Heart left ventricle (tissue), 13 donors: Measurements from ENCODE around the gene LIMD2.

ENCODE experiments used
- CTCF ChIP-seq, 12 donors: fragments of 200-600 bp; sonication (generic) in 4 of 12; IDR thresholded peaks; one replicate each; pipeline versions ENCODE4 v1.5.0 to v1.8.0; 2018 to 2022; ENCODE audit warnings: antibody characterized with exemption in 12 of 12, mild to moderate bottlenecking in 5 of 12
- POLR2A ChIP-seq, 2 donors: fragments of 450-650 bp; IDR thresholded peaks; one replicate each; pipeline ENCODE4 v1.6.1; 2017; ENCODE audit warnings: antibody characterized with exemption in 2 of 2, mild to moderate bottlenecking in 2 of 2, moderate library complexity in 2 of 2
- donor health status: ischemic (EF 13 %, LVEDD 7.1; RV severe dilation, severe dysfunction).
- donor health status: DM: no; HTN: yes; CAD: no.
- donor health status: DM: no; HTN: no; CAD: no.
- donor health status: ischemic (EF 25% LVEDD 6.9; RV normal size, moderate dysfunction).
- donor health status: ischemic (EF 25% LVEDD 5.7; RV mildly dilated, moderate dysfunction).
- donor health status: ischemic (EF 35%, LVEDD 5.7; RV mildly dilated, moderate dysfunction).
- donor health status: nonischemic (EF 11% LVEDD 7.7; RV severe dilation, severe dysfunction).
- donor health status: DM: yes; HTN: yes; CAD: no.
- donor health status: PGD.
- donor health status: ischemic (EF 29% LVEDD 5.4; RV normal size, mild dysfunction).
- donor health status: nonischemic (EF 23%, LVEDD 6.1; RV moderate dilation, normal function).

- TF ChIP-seq CTCF (IDR thresholded peaks at IDR 0.05) (no peak), POLR2A (IDR thresholded peaks at IDR 0.05) (no peak)
These were observed 4.0 kb downstream of the LIMD2 start for GRCh38 chr17:63695889-63696288.
